ENCODE results near the gene SCNN1G. TPM values are rescaled to one million over a fixed set of nuclear protein-coding genes. Genes with fewer than 3 reads are reported as not detected.
A peak's percentile ranks its signal among the peaks of the same experiment; 100 is the strongest.

The SCNN1G gene
- total and polyA plus RNA-seq, 9 of the 15 experiments (the other 6 are each of a cell fraction or from before 2014, with no cell fraction given) = not detected

- TF ChIP-seq STAT6 (CRISPR knock-in tag; IDR thresholded peaks at IDR 0.05) = no peak
- no peak for TF ChIP-seq CTCF (IDR thresholded peaks at IDR 0.05 in 2 of 3, conservative IDR thresholded peaks at IDR 0.05 in 1 of 3; ENCODE audit: insufficient read depth in 2 of 3, low read depth in 1 of 3, low read length in 3 of 3)
- no peak for TF ChIP-seq LCOR (CRISPR knock-in tag; IDR thresholded peaks at IDR 0.05)
- no peak for TF ChIP-seq SMAD1 (IDR thresholded peaks at IDR 0.05; ENCODE audit: low read depth, low read length, partially characterized antibody)
- no peak; a peak in 1 of 3 replicates for TF ChIP-seq CBX3 (IDR thresholded peaks at IDR 0.05; ENCODE audit: borderline replicate concordance in 1 of 2, low read length in 2 of 2)
- no peak for TF ChIP-seq ZC3H8 (IDR thresholded peaks at IDR 0.05)
- TF ChIP-seq POLR2AphosphoS5 (IDR thresholded peaks at IDR 0.05; ENCODE audit: control insufficient read depth, insufficient read depth, low read depth, low read length) = no peak
- no peak for TF ChIP-seq SUPT5H (IDR thresholded peaks at IDR 0.05)
- 0 out of 2 replicates have a peak, but pooled peaks have one; percentile 62 for TF ChIP-seq ZNF449 (CRISPR knock-in tag; IDR thresholded peaks at IDR 0.05)
- no peak for TF ChIP-seq ZNF696 (CRISPR knock-in tag; conservative IDR thresholded peaks at IDR 0.05)
- peak; percentile 67; the same call in 1 of the 2 replicates for TF ChIP-seq MYC (IDR thresholded peaks at IDR 0.05; ENCODE audit: low read depth, low read length)
- TF ChIP-seq MYC (CRISPR knock-in tag; IDR thresholded peaks at IDR 0.05; ENCODE audit: borderline replicate concordance, low read depth) = no peak
- TF ChIP-seq EGR1 (conservative IDR thresholded peaks at IDR 0.05) = peak; percentile 27; the same call in 1 of the 2 replicates
- TF ChIP-seq ZNF707 (CRISPR knock-in tag; conservative IDR thresholded peaks at IDR 0.05) = no peak
- TF ChIP-seq JUN (IDR thresholded peaks at IDR 0.05; ENCODE audit: borderline replicate concordance, low read depth, low read length) = 0 out of 2 replicates have a peak, but pooled peaks have one; percentile 5
- no peak for TF ChIP-seq JUN (CRISPR knock-in tag; IDR thresholded peaks at IDR 0.05; ENCODE audit: borderline replicate concordance)
- TF ChIP-seq ZBTB12 (CRISPR knock-in tag; IDR thresholded peaks at IDR 0.05) = peak; percentile 70
Measured at GRCh38 chr16:23149267-23149992, 33.1 kb upstream of the SCNN1G start, which contains the start of gene USP31 (continued).
